K562 (cell line): ENCODE data around the gene CHRNB1. TPM values are rescaled to one million over a fixed set of nuclear protein-coding genes. Genes with fewer than 3 reads are reported as not detected.

Source experiments
- ARID2 ChIP-seq: fragments of 450-650 bp; IDR thresholded peaks from 2 replicates; pipeline ENCODE4 v1.6.1; 2017; ENCODE audit warnings: antibody characterized with exemption, mild to moderate bottlenecking
- KLF16 ChIP-seq: IDR thresholded peaks from 2 replicates; pipeline ENCODE4 v1.6.1; 2016; ENCODE audit warnings: antibody characterized with exemption
- RBM25 ChIP-seq: fragments of 200-400 bp; formaldehyde crosslinking; IDR thresholded peaks from 2 replicates; pipeline ENCODE4 v1.6.1; 2018; ENCODE audit warnings: low read length, low read depth, moderate library complexity; ENCODE audit not compliant: severe bottlenecking
- SIRT6 ChIP-seq: IDR thresholded peaks from one replicate; pipeline ENCODE4 v1.6.1; 2012; ENCODE audit warnings: low read depth, mild to moderate bottlenecking, control low read depth, inconsistent platforms, low read length, moderate library complexity
- SIX5 ChIP-seq, 2 experiments: IDR thresholded peaks; 2 replicates each; pipeline ENCODE4 v1.6.1; 2011; ENCODE audit warnings: low read length in 2 of 2, borderline replicate concordance in 1 of 2, low read depth in 1 of 2, mild to moderate bottlenecking in 1 of 2, moderate library complexity in 1 of 2; ENCODE audit not compliant: insufficient read depth in 1 of 2
- ZNF253 ChIP-seq: fragments of 250-450 bp; sonication (Bioruptor Pico); conservative IDR thresholded peaks from 2 replicates; pipeline ENCODE4 v1.6.1; 2021; ENCODE audit warnings: mild to moderate bottlenecking
- ZNF717 ChIP-seq: fragments of 250-450 bp; sonication (Bioruptor Pico); IDR thresholded peaks from 2 replicates; pipeline ENCODE4 v1.5.0; 2021
- ZNF764 ChIP-seq: fragments of 250-450 bp; sonication (Bioruptor Pico); IDR thresholded peaks from 2 replicates; pipeline ENCODE4 v1.4.0; 2020; ENCODE audit warnings: low read depth, mild to moderate bottlenecking, moderate library complexity
- ZNF79 ChIP-seq: fragments of 250-450 bp; sonication (Bioruptor Pico); IDR thresholded peaks from 2 replicates; pipeline ENCODE4 v1.4.0; 2020; ENCODE audit warnings: low read depth, mild to moderate bottlenecking, moderate library complexity
- polyA plus RNA-seq, 8 experiments: library from polyadenylated mRNA; depleted of rRNA in 4 of 8; stranded (reverse) in 5 of 8; unstranded in 3 of 8; fragments of >200 nt; fragmentation: Nextera tagmentation in 2 of 8; fragmentation: Illumina TruSeq in 1 of 8; extraction: Ambion mirVana in 2 of 8; extraction: Trizol in 1 of 8; gene quantifications; 2 replicates each; pipeline versions ENCODE4 v1.2.1 to v1.2.3, GENCODE V29; 2011 to 2014; ENCODE audit warnings: inconsistent platforms in 1 of 8, missing spikeins in 1 of 8
- total RNA-seq, 7 experiments: library from RNA; depleted of rRNA in 6 of 7; stranded (reverse); fragments of >200 nt in 6 of 7; fragmentation: Illumina TruSeq in 2 of 7; extraction: Trizol in 2 of 7; gene quantifications; 2 replicates each; pipeline versions ENCODE4 v1.2.1 to v1.2.3, GENCODE V29; 2011 to 2021; ENCODE audit warnings: low replicate concordance in 1 of 7
- TF ChIP-seq, protein P1 (sequence below): fragments of 450-650 bp; IDR thresholded peaks from 2 replicates; pipeline ENCODE4 v1.6.1; 2017; ENCODE audit warnings: mild to moderate bottlenecking, moderate library complexity
- TF ChIP-seq, protein P2 (sequence below): sonication (generic); formaldehyde crosslinking; IDR thresholded peaks from 2 replicates; pipeline ENCODE4 v1.8.0; 2022; ENCODE audit warnings: mild to moderate bottlenecking, missing genetic modification reagents
- TF ChIP-seq, protein P3 (sequence below): sonication (generic); formaldehyde crosslinking; IDR thresholded peaks from 2 replicates; pipeline ENCODE4 v1.8.1; 2023; ENCODE audit warnings: mild to moderate bottlenecking, missing genetic modification reagents
- TF ChIP-seq, protein P4 (sequence below): fragments of 250-450 bp; sonication (Bioruptor Pico); IDR thresholded peaks from 2 replicates; pipeline ENCODE4 v1.4.0; 2020; ENCODE audit warnings: mild to moderate bottlenecking, moderate library complexity
- TF ChIP-seq, protein P5 (sequence below): fragments of 250-450 bp; sonication (Bioruptor Pico); IDR thresholded peaks from 2 replicates; pipeline ENCODE4 v1.5.0; 2021; ENCODE audit warnings: mild to moderate bottlenecking, borderline replicate concordance
- TF ChIP-seq, protein P6 (sequence below): fragments of 450-650 bp; IDR thresholded peaks from 2 replicates; pipeline ENCODE4 v1.7.0; 2016; ENCODE audit warnings: borderline replicate concordance

The CHRNB1 gene
- total and polyA plus RNA-seq, 9 of the 15 experiments (the other 6 are each of a cell fraction or from before 2014, with no cell fraction given), result 4.7 to 12.3 (median 6.8) TPM

DNA sequence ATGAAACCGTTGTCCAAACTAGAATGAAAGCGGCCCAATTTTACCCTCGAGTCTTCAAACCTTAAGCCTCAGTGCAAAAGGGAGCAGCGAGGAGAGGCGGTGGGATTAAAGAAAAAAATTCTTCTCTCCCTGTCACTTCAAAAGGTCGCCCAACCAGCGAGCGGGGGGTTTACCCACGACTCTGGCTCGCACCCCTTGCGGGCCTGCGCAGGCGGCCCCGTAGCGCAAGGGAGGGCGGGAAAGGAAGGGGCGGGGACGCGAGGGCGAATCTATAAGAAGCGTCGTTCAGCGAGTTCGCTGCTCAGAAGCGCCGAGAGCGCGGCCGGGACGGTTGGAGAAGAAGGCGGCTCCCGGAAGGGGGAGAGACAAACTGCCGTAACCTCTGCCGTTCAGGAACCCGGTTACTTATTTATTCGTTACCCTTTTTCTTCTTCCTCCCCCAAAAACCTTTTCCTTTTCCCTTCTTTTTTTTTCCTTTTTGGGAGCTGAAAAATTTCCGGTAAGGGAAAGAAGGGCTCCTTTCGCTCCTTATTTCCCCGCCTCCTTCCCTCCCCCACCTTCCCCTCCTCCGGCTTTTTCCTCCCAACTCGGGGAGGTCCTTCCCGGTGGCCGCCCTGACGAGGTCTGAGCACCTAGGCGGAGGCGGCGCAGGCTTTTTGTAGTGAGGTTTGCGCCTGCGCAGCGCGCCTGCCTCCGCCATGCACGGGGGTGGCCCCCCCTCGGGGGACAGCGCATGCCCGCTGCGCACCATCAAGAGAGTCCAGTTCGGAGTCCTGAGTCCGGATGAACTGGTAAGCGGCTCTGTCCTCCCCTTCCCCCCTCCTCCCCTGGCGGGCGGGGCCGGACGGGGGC lies 39.4 kb downstream of the CHRNB1 start, which contains the start of gene POLR2A (continued):
- TF ChIP-seq, protein P1, sequence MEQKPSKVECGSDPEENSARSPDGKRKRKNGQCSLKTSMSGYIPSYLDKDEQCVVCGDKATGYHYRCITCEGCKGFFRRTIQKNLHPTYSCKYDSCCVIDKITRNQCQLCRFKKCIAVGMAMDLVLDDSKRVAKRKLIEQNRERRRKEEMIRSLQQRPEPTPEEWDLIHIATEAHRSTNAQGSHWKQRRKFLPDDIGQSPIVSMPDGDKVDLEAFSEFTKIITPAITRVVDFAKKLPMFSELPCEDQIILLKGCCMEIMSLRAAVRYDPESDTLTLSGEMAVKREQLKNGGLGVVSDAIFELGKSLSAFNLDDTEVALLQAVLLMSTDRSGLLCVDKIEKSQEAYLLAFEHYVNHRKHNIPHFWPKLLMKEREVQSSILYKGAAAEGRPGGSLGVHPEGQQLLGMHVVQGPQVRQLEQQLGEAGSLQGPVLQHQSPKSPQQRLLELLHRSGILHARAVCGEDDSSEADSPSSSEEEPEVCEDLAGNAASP, result no peak
- TF ChIP-seq, protein P2, sequence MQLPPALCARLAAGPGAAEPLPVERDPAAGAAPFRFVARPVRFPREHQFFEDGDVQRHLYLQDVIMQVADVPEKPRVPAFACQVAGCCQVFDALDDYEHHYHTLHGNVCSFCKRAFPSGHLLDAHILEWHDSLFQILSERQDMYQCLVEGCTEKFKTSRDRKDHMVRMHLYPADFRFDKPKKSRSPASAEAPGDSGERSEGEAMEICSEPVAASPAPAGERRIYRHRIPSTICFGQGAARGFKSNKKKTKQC, result peak; percentile 95
- TF ChIP-seq KLF16, result no peak
- TF ChIP-seq SIRT6, result no peak
- no peak for TF ChIP-seq SIX5 (IDR thresholded peaks at IDR 0.05; ENCODE audit: borderline replicate concordance in 1 of 2, insufficient read depth in 1 of 2, low read depth in 1 of 2, low read length in 2 of 2)
- TF ChIP-seq, protein P3, sequence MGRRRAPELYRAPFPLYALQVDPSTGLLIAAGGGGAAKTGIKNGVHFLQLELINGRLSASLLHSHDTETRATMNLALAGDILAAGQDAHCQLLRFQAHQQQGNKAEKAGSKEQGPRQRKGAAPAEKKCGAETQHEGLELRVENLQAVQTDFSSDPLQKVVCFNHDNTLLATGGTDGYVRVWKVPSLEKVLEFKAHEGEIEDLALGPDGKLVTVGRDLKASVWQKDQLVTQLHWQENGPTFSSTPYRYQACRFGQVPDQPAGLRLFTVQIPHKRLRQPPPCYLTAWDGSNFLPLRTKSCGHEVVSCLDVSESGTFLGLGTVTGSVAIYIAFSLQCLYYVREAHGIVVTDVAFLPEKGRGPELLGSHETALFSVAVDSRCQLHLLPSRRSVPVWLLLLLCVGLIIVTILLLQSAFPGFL, result no peak
- TF ChIP-seq, protein P4, sequence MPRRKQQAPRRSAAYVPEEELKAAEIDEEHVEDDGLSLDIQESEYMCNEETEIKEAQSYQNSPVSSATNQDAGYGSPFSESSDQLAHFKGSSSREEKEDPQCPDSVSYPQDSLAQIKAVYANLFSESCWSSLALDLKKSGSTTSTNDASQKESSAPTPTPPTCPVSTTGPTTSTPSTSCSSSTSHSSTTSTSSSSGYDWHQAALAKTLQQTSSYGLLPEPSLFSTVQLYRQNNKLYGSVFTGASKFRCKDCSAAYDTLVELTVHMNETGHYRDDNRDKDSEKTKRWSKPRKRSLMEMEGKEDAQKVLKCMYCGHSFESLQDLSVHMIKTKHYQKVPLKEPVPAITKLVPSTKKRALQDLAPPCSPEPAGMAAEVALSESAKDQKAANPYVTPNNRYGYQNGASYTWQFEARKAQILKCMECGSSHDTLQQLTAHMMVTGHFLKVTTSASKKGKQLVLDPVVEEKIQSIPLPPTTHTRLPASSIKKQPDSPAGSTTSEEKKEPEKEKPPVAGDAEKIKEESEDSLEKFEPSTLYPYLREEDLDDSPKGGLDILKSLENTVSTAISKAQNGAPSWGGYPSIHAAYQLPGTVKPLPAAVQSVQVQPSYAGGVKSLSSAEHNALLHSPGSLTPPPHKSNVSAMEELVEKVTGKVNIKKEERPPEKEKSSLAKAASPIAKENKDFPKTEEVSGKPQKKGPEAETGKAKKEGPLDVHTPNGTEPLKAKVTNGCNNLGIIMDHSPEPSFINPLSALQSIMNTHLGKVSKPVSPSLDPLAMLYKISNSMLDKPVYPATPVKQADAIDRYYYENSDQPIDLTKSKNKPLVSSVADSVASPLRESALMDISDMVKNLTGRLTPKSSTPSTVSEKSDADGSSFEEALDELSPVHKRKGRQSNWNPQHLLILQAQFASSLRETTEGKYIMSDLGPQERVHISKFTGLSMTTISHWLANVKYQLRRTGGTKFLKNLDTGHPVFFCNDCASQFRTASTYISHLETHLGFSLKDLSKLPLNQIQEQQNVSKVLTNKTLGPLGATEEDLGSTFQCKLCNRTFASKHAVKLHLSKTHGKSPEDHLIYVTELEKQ (CRISPR knock-in tag), result no peak
- no peak for TF ChIP-seq ZNF717
- no peak for TF ChIP-seq ARID2
- TF ChIP-seq, protein P5, sequence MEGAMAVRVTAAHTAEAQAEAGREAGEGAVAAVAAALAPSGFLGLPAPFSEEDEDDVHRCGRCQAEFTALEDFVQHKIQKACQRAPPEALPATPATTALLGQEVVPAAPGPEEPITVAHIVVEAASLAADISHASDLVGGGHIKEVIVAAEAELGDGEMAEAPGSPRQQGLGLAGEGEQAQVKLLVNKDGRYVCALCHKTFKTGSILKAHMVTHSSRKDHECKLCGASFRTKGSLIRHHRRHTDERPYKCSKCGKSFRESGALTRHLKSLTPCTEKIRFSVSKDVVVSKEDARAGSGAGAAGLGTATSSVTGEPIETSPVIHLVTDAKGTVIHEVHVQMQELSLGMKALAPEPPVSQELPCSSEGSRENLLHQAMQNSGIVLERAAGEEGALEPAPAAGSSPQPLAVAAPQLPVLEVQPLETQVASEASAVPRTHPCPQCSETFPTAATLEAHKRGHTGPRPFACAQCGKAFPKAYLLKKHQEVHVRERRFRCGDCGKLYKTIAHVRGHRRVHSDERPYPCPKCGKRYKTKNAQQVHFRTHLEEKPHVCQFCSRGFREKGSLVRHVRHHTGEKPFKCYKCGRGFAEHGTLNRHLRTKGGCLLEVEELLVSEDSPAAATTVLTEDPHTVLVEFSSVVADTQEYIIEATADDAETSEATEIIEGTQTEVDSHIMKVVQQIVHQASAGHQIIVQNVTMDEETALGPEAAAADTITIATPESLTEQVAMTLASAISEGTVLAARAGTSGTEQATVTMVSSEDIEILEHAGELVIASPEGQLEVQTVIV (CRISPR knock-in tag), result no peak
- no peak for TF ChIP-seq ZNF79 (CRISPR knock-in tag)
- TF ChIP-seq, protein P6, sequence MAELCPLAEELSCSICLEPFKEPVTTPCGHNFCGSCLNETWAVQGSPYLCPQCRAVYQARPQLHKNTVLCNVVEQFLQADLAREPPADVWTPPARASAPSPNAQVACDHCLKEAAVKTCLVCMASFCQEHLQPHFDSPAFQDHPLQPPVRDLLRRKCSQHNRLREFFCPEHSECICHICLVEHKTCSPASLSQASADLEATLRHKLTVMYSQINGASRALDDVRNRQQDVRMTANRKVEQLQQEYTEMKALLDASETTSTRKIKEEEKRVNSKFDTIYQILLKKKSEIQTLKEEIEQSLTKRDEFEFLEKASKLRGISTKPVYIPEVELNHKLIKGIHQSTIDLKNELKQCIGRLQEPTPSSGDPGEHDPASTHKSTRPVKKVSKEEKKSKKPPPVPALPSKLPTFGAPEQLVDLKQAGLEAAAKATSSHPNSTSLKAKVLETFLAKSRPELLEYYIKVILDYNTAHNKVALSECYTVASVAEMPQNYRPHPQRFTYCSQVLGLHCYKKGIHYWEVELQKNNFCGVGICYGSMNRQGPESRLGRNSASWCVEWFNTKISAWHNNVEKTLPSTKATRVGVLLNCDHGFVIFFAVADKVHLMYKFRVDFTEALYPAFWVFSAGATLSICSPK, result no peak
- no peak for TF ChIP-seq ZNF253 (CRISPR knock-in tag)
- 0 out of 2 replicates have a peak, but pooled peaks have one; percentile 29 for TF ChIP-seq ZNF764 (CRISPR knock-in tag)
- no peak for TF ChIP-seq RBM25
